Breast epithelium (tissue), 3 donors: ENCODE data around the gene ENAH.

ENCODE experiments used
- POLR2A ChIP-seq: fragments of 450-650 bp; IDR thresholded peaks from one replicate; pipeline ENCODE4 v1.6.1; 2016; ENCODE audit warnings: antibody characterized with exemption, mild to moderate bottlenecking, moderate library complexity
- POLR2AphosphoS5 ChIP-seq, 3 donors: sonication (generic); formaldehyde crosslinking; IDR thresholded peaks; one replicate each; pipeline ENCODE4 v1.6.1; 2017; ENCODE audit warnings: antibody characterized with exemption in 3 of 3
- TF ChIP-seq, protein P1 (sequence below), 3 donors: fragments of 450-650 bp; IDR thresholded peaks; one replicate each; pipeline ENCODE4 v1.5.1; 2016 to 2017; ENCODE audit warnings: antibody characterized with exemption in 3 of 3, mild to moderate bottlenecking in 3 of 3, moderate library complexity in 3 of 3

DNA sequence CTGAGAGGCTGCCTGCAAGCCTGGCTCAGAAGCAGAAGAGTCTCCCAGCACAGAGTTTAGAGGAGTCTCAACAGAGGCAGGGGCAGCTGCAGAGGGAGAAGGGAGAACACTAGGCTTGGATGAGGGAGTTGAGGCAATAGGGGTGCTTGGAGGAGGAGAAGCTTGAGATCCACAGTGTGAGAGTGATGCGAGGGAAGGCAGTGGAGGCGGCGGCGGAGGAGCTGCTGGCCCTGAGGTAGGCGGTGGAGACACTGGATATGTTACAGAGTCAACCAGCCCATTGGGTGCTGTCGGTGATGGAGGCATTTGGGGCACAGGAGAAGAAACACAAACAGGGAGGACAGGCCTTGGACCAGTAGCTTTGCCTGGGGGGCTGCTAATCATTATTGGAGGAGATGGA lies 135.7 kb downstream of the ENAH start:
- TF ChIP-seq, protein P1, sequence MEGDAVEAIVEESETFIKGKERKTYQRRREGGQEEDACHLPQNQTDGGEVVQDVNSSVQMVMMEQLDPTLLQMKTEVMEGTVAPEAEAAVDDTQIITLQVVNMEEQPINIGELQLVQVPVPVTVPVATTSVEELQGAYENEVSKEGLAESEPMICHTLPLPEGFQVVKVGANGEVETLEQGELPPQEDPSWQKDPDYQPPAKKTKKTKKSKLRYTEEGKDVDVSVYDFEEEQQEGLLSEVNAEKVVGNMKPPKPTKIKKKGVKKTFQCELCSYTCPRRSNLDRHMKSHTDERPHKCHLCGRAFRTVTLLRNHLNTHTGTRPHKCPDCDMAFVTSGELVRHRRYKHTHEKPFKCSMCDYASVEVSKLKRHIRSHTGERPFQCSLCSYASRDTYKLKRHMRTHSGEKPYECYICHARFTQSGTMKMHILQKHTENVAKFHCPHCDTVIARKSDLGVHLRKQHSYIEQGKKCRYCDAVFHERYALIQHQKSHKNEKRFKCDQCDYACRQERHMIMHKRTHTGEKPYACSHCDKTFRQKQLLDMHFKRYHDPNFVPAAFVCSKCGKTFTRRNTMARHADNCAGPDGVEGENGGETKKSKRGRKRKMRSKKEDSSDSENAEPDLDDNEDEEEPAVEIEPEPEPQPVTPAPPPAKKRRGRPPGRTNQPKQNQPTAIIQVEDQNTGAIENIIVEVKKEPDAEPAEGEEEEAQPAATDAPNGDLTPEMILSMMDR (IDR thresholded peaks at IDR 0.05), result no peak
- TF ChIP-seq POLR2A, result no peak
- no peak for TF ChIP-seq POLR2AphosphoS5 (IDR thresholded peaks at IDR 0.05)
